Measurements from ENCODE around the gene STX8.

Gene STX8

DNA sequence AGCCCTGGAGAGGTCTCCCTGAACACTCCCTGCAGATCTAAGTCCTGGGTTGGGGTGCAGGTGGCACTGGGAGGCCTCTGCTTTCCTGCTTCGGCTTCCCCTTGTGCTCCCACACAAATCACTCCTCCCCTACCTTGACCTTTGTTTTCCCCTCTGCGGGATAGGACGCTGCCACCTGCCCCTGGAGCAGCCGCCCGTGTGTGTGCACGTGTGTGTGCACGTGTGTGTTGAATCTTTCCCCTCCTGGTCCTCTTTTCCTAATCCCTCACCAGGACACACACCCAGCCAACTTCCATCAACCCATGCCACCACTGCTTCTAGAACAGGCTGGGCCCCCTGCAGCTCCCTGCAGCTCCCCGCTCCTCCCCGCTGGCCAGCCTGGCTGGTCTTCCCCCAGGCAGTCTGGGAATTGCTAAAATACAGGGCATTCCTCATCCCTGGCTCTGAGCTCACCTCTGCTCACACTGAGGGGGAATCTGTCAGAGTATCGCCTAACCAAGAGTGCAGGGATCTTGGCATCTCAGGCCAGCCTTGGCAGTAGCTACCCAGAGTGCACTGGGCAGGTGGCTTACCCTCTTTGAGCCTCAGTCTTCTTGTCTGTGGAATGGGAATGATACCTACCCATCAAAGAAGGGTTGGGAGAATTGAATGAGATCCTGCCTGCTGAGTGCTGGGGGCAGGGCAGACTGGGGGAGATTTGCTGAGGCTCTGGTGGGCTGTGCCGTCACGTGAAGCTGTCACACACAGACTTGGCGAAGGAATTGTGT is 355.8 kb downstream of the STX8 start:
- no peak overlapping the region for H2AFZ ChIP-seq (ENCODE audit: low read depth, low read length)
- H3K9me3 ChIP-seq (ENCODE audit: insufficient read depth, low read length), result peaks cover 8% of the 10 kb centered on the region; the same call in 1 of the 2 replicates
- no peak for TF ChIP-seq EZH2phosphoT487 (IDR thresholded peaks at IDR 0.05; ENCODE audit: low read depth)
- TF ChIP-seq, protein P1, sequence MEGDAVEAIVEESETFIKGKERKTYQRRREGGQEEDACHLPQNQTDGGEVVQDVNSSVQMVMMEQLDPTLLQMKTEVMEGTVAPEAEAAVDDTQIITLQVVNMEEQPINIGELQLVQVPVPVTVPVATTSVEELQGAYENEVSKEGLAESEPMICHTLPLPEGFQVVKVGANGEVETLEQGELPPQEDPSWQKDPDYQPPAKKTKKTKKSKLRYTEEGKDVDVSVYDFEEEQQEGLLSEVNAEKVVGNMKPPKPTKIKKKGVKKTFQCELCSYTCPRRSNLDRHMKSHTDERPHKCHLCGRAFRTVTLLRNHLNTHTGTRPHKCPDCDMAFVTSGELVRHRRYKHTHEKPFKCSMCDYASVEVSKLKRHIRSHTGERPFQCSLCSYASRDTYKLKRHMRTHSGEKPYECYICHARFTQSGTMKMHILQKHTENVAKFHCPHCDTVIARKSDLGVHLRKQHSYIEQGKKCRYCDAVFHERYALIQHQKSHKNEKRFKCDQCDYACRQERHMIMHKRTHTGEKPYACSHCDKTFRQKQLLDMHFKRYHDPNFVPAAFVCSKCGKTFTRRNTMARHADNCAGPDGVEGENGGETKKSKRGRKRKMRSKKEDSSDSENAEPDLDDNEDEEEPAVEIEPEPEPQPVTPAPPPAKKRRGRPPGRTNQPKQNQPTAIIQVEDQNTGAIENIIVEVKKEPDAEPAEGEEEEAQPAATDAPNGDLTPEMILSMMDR (IDR thresholded peaks at IDR 0.05; ENCODE audit: low read depth, low read length), result no peak
- H3K4me2 ChIP-seq (ENCODE audit: low read length), result no peak overlapping the region
- no peak overlapping the region for H3K27ac ChIP-seq (ENCODE audit: low read length)
- H3K9ac ChIP-seq (ENCODE audit: low read length), result no peak overlapping the region
- no peaks in the 10 kb centered on the region for H3K79me2 ChIP-seq (ENCODE audit: low read length)
- H3K27me3 ChIP-seq (ENCODE audit: low read depth, low read length), result no peaks in the 10 kb centered on the region
- H3K36me3 ChIP-seq (replicated peaks; ENCODE audit: low read depth, low read length), result no peaks in the 10 kb centered on the region
- H3K4me3 ChIP-seq (ENCODE audit: low read length), result no peak overlapping the region
- H4K20me1 ChIP-seq (ENCODE audit: insufficient read depth, low read length), result no peaks in the 10 kb centered on the region
- H3K4me1 ChIP-seq (ENCODE audit: low read length), result no peaks in the 10 kb centered on the region

DNA sequence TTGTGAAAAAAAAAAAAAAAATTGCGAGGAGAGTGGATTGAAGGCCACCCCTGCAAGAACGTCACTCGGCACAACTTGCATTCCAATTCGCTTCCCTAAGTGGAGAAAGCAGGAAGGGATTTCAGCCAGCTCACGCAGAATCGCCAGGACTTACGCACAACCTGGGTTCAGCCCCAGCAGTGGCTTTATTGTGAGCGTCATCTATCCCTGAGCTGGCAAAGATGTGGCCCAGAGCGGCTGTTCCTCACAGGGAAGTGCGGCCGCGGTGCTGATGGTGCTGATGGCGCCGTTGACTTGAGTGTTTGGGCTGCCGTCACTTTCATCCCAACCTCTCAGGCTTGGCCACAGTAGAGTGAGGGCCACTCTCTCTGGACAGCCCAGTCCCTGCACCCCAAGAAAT is 356.7 kb downstream of the STX8 start:
- no peaks in the 10 kb centered on the region for H3K79me2 ChIP-seq (ENCODE audit: low read length)
- H3K27me3 ChIP-seq (ENCODE audit: low read depth, low read length), result no peaks in the 10 kb centered on the region
- H3K4me3 ChIP-seq (ENCODE audit: low read length), result no peak overlapping the region
- no peak overlapping the region for H3K9ac ChIP-seq (ENCODE audit: low read length)
- no peaks in the 10 kb centered on the region for H3K4me1 ChIP-seq (ENCODE audit: low read length)
- H3K27ac ChIP-seq (ENCODE audit: low read length), result no peak overlapping the region
- H4K20me1 ChIP-seq (ENCODE audit: insufficient read depth, low read length), result no peaks in the 10 kb centered on the region
- H3K36me3 ChIP-seq (replicated peaks; ENCODE audit: low read depth, low read length), result no peaks in the 10 kb centered on the region
- peaks cover 8% of the 10 kb centered on the region; the same call in 1 of the 2 replicates for H3K9me3 ChIP-seq (ENCODE audit: insufficient read depth, low read length)
- H2AFZ ChIP-seq (ENCODE audit: low read depth, low read length), result no peak overlapping the region
- TF ChIP-seq EZH2phosphoT487 (IDR thresholded peaks at IDR 0.05; ENCODE audit: low read depth), result no peak
- TF ChIP-seq, protein P1 (IDR thresholded peaks at IDR 0.05; ENCODE audit: low read depth, low read length), result no peak
- no peak overlapping the region for H3K4me2 ChIP-seq (ENCODE audit: low read length)

DNA sequence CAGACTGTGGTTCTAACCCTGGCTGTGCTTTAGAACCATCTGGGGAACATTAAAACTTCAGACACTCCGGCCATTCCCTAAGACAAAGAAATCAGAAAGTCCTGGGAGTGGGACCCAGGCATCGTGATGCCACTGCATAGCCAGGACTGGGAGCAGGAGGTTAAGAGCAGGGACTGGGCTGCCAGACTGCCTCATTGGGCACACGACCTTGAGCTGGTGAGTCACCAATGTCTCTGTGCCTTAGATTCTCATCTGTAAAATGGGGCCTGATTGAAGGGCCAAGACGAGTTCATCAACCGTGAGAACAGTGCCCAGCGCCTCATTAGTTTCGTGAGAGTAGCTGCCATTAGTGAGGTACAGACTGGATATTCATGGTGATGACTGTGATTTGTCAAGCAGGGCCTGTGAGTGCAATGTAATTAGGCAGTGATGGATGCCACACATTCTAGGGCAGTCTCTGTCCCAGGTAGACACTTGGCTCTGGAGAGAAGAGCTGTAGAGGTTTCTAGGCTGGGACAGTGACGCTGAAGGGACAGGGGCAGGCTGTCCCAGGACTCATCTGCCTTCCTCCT is 357.5 kb downstream of the STX8 start:
- no peak overlapping the region for H3K27ac ChIP-seq (ENCODE audit: low read length)
- H3K36me3 ChIP-seq (replicated peaks; ENCODE audit: low read depth, low read length), result no peaks in the 10 kb centered on the region
- no peak overlapping the region for H3K4me2 ChIP-seq (ENCODE audit: low read length)
- no peaks in the 10 kb centered on the region for H3K79me2 ChIP-seq (ENCODE audit: low read length)
- TF ChIP-seq, protein P1 (IDR thresholded peaks at IDR 0.05; ENCODE audit: low read depth, low read length), result no peak
- TF ChIP-seq EZH2phosphoT487 (IDR thresholded peaks at IDR 0.05; ENCODE audit: low read depth), result no peak
- H3K9me3 ChIP-seq (ENCODE audit: insufficient read depth, low read length), result peaks cover 8% of the 10 kb centered on the region; the same call in 1 of the 2 replicates
- H3K4me3 ChIP-seq (ENCODE audit: low read length), result no peak overlapping the region
- H3K9ac ChIP-seq (ENCODE audit: low read length), result no peak overlapping the region
- no peak overlapping the region for H2AFZ ChIP-seq (ENCODE audit: low read depth, low read length)
- no peaks in the 10 kb centered on the region for H4K20me1 ChIP-seq (ENCODE audit: insufficient read depth, low read length)
- H3K4me1 ChIP-seq (ENCODE audit: low read length), result no peaks in the 10 kb centered on the region
- H3K27me3 ChIP-seq (ENCODE audit: low read depth, low read length), result no peaks in the 10 kb centered on the region

DNA sequence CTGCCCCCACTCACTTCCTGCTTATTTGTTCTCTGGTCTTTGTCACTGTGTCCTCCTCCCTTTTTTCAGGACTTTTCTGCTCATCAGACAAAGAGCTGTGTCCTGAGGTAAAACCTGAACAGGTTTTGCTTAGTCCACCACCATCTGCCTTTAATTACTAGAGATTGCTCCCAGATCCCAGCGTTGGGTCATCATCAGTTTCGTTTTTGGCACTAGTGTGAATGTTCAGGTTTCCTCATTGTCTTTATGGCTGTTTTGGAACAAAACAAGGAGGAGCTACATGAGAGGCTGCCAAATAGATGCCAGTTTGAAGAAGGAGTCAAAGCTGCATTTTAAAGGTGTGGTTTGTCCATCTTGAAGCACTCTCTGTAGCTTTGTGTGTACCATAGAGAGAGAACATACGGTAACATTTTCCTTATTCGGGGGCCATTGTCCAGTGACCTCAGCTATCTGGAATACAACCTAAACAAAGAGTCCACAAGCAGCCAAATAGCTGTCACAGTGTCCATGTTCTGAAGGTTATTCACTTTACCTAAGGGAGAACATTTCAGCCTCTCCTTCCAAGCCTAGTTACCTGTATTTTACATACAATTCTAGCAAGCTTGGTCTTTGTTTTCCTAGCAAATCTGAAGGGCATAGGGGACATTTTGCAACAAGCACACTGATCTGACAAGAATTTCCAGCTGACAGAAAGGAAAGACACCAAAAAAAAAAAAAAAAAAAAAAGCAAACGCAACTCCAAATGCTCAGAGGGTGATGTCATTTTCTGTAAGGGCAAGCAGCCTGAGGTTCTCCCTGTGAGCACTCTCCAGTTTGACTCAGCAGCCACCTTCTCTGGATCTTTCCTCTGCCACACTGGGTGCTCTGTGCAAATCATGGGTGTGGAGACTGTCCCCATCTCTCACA is 358.2 kb downstream of the STX8 start:
- Histone ChIP-seq H3K36me3 (replicated peaks; ENCODE audit: low read depth, low read length) (no peaks in the 10 kb centered on the region), H3K4me3 (ENCODE audit: low read length) (no peak overlapping the region), H3K9me3 (ENCODE audit: insufficient read depth, low read length) (peaks cover 8% of the 10 kb centered on the region; the same call in 1 of the 2 replicates), H3K9ac (ENCODE audit: low read length) (no peak overlapping the region), H3K4me2 (ENCODE audit: low read length) (no peak overlapping the region), H2AFZ (ENCODE audit: low read depth, low read length) (no peak overlapping the region), H3K4me1 (ENCODE audit: low read length) (no peaks in the 10 kb centered on the region), H4K20me1 (ENCODE audit: insufficient read depth, low read length) (no peaks in the 10 kb centered on the region), H3K79me2 (ENCODE audit: low read length) (no peaks in the 10 kb centered on the region), H3K27ac (ENCODE audit: low read length) (no peak overlapping the region), H3K27me3 (ENCODE audit: low read depth, low read length) (no peaks in the 10 kb centered on the region)
- TF ChIP-seq EZH2phosphoT487 (IDR thresholded peaks at IDR 0.05; ENCODE audit: low read depth), result no peak
- TF ChIP-seq, protein P1 (IDR thresholded peaks at IDR 0.05; ENCODE audit: low read depth, low read length), result no peak
